ENCODE data around the gene ENKD1. TPM values are rescaled to one million over a fixed set of nuclear protein-coding genes. Genes with fewer than 3 reads are reported as not detected.

ENKD1 gene
- total RNA-seq, 1 donor from 2014 or later, result 15.5 TPM

GRCh38 chr16:67661101-67661761 lies 5.3 kb downstream of the ENKD1 start:
- no peaks in the 10 kb centered on the region for H3K27me3 ChIP-seq (ENCODE audit: control insufficient read depth, insufficient read depth, low read length)
- TF ChIP-seq, protein P1, sequence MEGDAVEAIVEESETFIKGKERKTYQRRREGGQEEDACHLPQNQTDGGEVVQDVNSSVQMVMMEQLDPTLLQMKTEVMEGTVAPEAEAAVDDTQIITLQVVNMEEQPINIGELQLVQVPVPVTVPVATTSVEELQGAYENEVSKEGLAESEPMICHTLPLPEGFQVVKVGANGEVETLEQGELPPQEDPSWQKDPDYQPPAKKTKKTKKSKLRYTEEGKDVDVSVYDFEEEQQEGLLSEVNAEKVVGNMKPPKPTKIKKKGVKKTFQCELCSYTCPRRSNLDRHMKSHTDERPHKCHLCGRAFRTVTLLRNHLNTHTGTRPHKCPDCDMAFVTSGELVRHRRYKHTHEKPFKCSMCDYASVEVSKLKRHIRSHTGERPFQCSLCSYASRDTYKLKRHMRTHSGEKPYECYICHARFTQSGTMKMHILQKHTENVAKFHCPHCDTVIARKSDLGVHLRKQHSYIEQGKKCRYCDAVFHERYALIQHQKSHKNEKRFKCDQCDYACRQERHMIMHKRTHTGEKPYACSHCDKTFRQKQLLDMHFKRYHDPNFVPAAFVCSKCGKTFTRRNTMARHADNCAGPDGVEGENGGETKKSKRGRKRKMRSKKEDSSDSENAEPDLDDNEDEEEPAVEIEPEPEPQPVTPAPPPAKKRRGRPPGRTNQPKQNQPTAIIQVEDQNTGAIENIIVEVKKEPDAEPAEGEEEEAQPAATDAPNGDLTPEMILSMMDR (IDR thresholded peaks at IDR 0.05; ENCODE audit: insufficient read depth, low read length, severe bottlenecking), result no peak
- peaks cover 7% of the 10 kb centered on the region for H3K36me3 ChIP-seq (ENCODE audit: control insufficient read depth, insufficient read depth, low read length)
- FAIRE-seq, result no peak
- peak; percentile 52 for DNase-seq (ENCODE audit: low read depth)
- H3K4me3 ChIP-seq (ENCODE audit: low read depth, low read length), result peak overlapping the region; percentile 98

- no peaks in the 10 kb centered on the region for H3K27me3 ChIP-seq (ENCODE audit: control insufficient read depth, insufficient read depth, low read length)
- no peak for FAIRE-seq
- peaks cover 7% of the 10 kb centered on the region for H3K36me3 ChIP-seq (ENCODE audit: control insufficient read depth, insufficient read depth, low read length)
- peak within 1 kb of the TSS; percentile 98 for H3K4me3 ChIP-seq (ENCODE audit: low read depth, low read length)
- TF ChIP-seq, protein P1 (IDR thresholded peaks at IDR 0.05; ENCODE audit: insufficient read depth, low read length, severe bottlenecking), result no peak
- DNase-seq (ENCODE audit: low read depth), result peak; percentile 78
These were observed 6.0 kb downstream of the ENKD1 start, which contains the start of gene PARD6A for GRCh38 chr16:67660564-67661028. Gene PARD6A (plus strand): TSS chr16:67660960. CDS start chr16:67661039, 79 bp downstream.

DNA sequence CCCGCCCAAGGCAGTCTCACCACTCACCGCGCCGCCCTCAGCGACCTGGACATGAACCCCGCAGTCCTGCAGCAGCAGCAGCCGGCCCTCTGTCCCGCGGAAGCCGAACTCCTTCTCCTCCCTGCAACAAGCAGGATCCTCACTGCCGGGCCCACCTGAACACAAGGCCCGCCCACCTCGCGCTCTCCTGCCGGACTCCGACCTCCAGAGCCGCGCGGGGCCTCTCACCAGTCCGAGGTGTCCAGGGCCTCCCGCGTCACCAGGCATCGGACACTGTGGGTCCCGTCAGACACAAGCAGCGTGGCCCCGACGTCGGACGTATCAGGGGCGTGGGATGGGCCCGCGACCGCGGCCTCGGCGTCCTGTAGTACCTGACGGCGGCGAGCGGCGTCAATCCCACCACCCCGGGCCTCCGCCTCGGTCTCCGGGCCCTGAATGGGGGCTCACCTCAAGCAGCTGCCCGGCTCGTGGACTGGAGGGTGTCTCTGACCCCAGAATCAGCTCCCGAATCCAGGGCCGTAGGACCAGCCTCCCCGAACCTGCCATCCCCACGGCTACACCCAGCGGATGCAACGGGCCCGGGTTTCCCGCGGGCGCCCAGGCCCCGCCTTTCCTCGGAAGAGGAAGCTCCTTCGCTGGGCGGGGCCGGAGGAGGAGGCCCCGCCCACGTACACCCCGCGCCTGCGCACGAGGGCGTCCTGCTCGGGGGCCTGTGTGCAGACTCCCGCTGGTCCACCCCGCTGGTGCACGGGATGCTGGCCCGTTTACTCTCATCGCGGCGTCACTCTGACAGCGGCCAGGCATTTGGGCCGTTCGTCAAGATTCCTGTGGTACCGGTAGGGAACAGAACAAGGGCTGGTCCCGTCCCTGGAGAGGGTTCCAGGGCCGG lies 6.6 kb downstream of the ENKD1 start, which contains the start of gene ACD:
ACD (minus strand) TSS at position 586 of the 889 bp plus-strand sequence; CDS start at position 546, 40 bp downstream.
- FAIRE-seq, result no peak
- H3K27me3 ChIP-seq (ENCODE audit: control insufficient read depth, insufficient read depth, low read length), result no peaks in the 10 kb centered on the region

GRCh38 chr16:67658849-67659674 lies 7.5 kb downstream of the ENKD1 start:
- TF ChIP-seq, protein P1 (IDR thresholded peaks at IDR 0.05; ENCODE audit: insufficient read depth, low read length, severe bottlenecking), result no peak
- FAIRE-seq, result no peak
- H3K27me3 ChIP-seq (ENCODE audit: control insufficient read depth, insufficient read depth, low read length), result peaks cover 2% of the 10 kb centered on the region

More for the DNA sequence above, 6.6 kb downstream of the ENKD1 start, which contains the start of gene ACD:
- Histone ChIP-seq H3K36me3 (ENCODE audit: control insufficient read depth, insufficient read depth, low read length) (peaks cover 7% of the 10 kb centered on the region), H3K4me3 (ENCODE audit: low read depth, low read length) (peak within 1 kb of the TSS; percentile 98)
- DNase-seq (ENCODE audit: low read depth), result peak; percentile 78
- TF ChIP-seq, protein P1 (IDR thresholded peaks at IDR 0.05; ENCODE audit: insufficient read depth, low read length, severe bottlenecking), result no peak

DNA sequence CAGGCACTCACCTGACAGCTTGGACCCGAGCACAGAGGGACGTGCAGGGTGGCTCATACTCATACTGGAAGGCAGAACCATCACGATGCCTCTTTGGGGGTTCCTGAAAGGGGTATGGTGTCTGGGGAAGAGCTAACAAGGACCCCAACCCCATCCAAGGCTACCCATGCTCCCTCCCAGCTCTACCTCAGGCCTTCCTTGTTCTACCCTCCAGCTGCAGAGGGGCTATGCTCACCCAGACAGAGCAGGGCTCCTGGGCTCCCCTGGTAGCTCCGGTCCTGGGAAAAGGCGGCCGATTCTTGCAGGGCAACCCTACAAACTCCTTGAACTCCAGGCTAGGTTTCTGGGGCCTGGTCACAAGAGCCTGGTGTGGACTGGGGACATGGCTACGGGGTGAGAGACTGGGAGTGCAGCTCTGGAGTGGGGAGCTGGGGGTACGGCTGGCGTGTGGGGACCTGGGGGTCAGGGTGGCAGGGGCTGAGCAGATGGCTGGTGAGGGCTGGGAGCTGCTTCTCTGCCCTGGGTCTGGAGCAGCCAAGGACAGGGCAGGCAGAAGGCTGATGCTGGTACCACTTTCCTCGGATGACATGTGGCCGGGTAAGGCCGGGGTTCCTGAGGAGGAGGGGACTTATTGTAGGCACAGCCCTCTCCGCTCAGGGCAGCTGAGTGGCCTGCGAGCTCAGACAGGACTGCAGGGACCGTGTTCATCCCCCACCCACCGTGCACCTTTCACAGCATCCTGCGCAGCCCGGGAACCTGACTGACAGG lies 8.6 kb downstream of the ENKD1 start:
- peaks cover 8% of the 10 kb centered on the region for H3K27me3 ChIP-seq (ENCODE audit: control insufficient read depth, insufficient read depth, low read length)
- TF ChIP-seq, protein P1 (IDR thresholded peaks at IDR 0.05; ENCODE audit: insufficient read depth, low read length, severe bottlenecking), result no peak
- no peak overlapping the region for H3K4me3 ChIP-seq (ENCODE audit: low read depth, low read length)
- peaks cover 6% of the 10 kb centered on the region for H3K36me3 ChIP-seq (ENCODE audit: control insufficient read depth, insufficient read depth, low read length)
- DNase-seq (ENCODE audit: low read depth) (no peak), FAIRE-seq (no peak)

More at GRCh38 chr16:67658849-67659674, 7.5 kb downstream of the ENKD1 start:
- Histone ChIP-seq H3K4me3 (ENCODE audit: low read depth, low read length) (peak overlapping the region; percentile 98), H3K36me3 (ENCODE audit: control insufficient read depth, insufficient read depth, low read length) (peaks cover 7% of the 10 kb centered on the region)
- no peak for DNase-seq (ENCODE audit: low read depth)
